Measurements from ENCODE around the gene EYS. TPM values are rescaled to one million over a fixed set of nuclear protein-coding genes. Genes with fewer than 3 reads are reported as not detected.

The EYS gene
- total and polyA plus RNA-seq, 2 of the 13 experiments (the other 11 are each of a cell fraction or from before 2014, with no cell fraction given), result 0.04 to 0.07 TPM

- TF ChIP-seq ZNF414 (CRISPR knock-in tag; IDR thresholded peaks at IDR 0.05) (no peak), GATAD2A (CRISPR knock-in tag; IDR thresholded peaks at IDR 0.05) (peak; percentile 92), ZNF230 (CRISPR knock-in tag; IDR thresholded peaks at IDR 0.05) (no peak), CBX5 (CRISPR knock-in tag; IDR thresholded peaks at IDR 0.05; ENCODE audit: borderline replicate concordance) (0 out of 2 replicates have a peak, but pooled peaks have one; percentile 41), ZNF670 (CRISPR knock-in tag; IDR thresholded peaks at IDR 0.05; ENCODE audit: borderline replicate concordance) (no peak), MED13 (CRISPR knock-in tag; IDR thresholded peaks at IDR 0.05) (no peak), ZNF598 (CRISPR knock-in tag; IDR thresholded peaks at IDR 0.05; ENCODE audit: borderline replicate concordance) (no peak), YY1 (IDR thresholded peaks at IDR 0.05; ENCODE audit: insufficient read depth, insufficient replicate concordance, low read depth, low read length) (no peak), ZBTB10 (CRISPR knock-in tag; IDR thresholded peaks at IDR 0.05; ENCODE audit: borderline replicate concordance) (no peak), ZBTB44 (CRISPR knock-in tag; IDR thresholded peaks at IDR 0.05) (no peak), FOXO1 (CRISPR knock-in tag; IDR thresholded peaks at IDR 0.05) (peak; percentile 76; the same call in 1 of the 2 replicates), ZMYM4 (CRISPR knock-in tag; IDR thresholded peaks at IDR 0.05) (no peak), FOXC1 (CRISPR knock-in tag; IDR thresholded peaks at IDR 0.05; ENCODE audit: borderline replicate concordance) (no peak), ZBTB40 (IDR thresholded peaks at IDR 0.05) (no peak; the same call in 1 of the 2 replicates), ZBTB40 (CRISPR knock-in tag; IDR thresholded peaks at IDR 0.05) (peak; percentile 50; the same call in 1 of the 2 replicates)
Observed at GRCh38 chr6:63941747-63942470, 1765.1 kb downstream of the EYS start (continued).

All from HepG2 (cell line).